MM.1S (cell line): ENCODE results near the gene P4HA3.

Experiments
- EZH2 ChIP-seq: fragments of 300-600 bp; sonication (generic); optimal IDR thresholded peaks from 2 replicates; pipeline ENCODE3; 2017; ENCODE audit warnings: low read depth, mild to moderate bottlenecking, antibody characterized with exemption, low read length, mixed read lengths
- EZH2phosphoT487 ChIP-seq: fragments of 300-600 bp; sonication (generic); IDR thresholded peaks from 2 replicates; pipeline ENCODE4 v1.6.1; 2018; ENCODE audit warnings: antibody characterized with exemption, low read length
- TF ChIP-seq, protein P1 (sequence below): fragments of 300-600 bp; sonication (generic); IDR thresholded peaks from 2 replicates; pipeline ENCODE4 v1.5.1; 2016; ENCODE audit warnings: antibody characterized with exemption, low read length, mixed read lengths

DNA sequence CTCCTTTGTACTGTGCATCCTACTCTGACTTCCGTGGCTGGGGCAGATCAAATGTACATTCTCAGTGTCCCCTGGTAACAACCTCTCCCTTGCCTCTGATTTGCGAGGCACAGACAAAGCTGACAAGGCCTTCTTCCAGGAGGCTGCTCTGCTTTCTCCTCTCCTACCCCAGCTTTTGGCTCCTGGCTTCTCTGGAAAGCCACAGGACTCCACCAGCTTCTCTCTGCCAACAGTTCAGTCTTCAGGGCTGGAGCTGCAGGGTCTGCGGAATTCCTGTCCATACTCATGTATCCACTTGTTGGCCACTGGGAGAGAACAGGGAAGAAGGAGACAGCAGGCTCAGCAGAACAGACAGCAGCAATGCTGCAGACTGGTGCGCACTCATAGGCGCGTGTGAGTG lies 44.4 kb downstream of the P4HA3 start:
- no peak for TF ChIP-seq EZH2
- TF ChIP-seq, protein P1, sequence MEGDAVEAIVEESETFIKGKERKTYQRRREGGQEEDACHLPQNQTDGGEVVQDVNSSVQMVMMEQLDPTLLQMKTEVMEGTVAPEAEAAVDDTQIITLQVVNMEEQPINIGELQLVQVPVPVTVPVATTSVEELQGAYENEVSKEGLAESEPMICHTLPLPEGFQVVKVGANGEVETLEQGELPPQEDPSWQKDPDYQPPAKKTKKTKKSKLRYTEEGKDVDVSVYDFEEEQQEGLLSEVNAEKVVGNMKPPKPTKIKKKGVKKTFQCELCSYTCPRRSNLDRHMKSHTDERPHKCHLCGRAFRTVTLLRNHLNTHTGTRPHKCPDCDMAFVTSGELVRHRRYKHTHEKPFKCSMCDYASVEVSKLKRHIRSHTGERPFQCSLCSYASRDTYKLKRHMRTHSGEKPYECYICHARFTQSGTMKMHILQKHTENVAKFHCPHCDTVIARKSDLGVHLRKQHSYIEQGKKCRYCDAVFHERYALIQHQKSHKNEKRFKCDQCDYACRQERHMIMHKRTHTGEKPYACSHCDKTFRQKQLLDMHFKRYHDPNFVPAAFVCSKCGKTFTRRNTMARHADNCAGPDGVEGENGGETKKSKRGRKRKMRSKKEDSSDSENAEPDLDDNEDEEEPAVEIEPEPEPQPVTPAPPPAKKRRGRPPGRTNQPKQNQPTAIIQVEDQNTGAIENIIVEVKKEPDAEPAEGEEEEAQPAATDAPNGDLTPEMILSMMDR, result no peak
- TF ChIP-seq EZH2phosphoT487, result no peak
